HG02943 (cell line): ENCODE results near the gene PTPRE.
A peak's percentile ranks its signal among the peaks of the same experiment; 100 is the strongest.

Experiments
- ATAC-seq: cut with Tn5 transposase; IDR thresholded peaks from one replicate; pipeline ENCODE4 v1.9.1; 2021; ENCODE audit warnings: mild to moderate bottlenecking, low read depth, moderate library complexity; ENCODE audit not compliant: unreplicated experiment

The PTPRE gene, protein sequence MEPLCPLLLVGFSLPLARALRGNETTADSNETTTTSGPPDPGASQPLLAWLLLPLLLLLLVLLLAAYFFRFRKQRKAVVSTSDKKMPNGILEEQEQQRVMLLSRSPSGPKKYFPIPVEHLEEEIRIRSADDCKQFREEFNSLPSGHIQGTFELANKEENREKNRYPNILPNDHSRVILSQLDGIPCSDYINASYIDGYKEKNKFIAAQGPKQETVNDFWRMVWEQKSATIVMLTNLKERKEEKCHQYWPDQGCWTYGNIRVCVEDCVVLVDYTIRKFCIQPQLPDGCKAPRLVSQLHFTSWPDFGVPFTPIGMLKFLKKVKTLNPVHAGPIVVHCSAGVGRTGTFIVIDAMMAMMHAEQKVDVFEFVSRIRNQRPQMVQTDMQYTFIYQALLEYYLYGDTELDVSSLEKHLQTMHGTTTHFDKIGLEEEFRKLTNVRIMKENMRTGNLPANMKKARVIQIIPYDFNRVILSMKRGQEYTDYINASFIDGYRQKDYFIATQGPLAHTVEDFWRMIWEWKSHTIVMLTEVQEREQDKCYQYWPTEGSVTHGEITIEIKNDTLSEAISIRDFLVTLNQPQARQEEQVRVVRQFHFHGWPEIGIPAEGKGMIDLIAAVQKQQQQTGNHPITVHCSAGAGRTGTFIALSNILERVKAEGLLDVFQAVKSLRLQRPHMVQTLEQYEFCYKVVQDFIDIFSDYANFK

DNA sequence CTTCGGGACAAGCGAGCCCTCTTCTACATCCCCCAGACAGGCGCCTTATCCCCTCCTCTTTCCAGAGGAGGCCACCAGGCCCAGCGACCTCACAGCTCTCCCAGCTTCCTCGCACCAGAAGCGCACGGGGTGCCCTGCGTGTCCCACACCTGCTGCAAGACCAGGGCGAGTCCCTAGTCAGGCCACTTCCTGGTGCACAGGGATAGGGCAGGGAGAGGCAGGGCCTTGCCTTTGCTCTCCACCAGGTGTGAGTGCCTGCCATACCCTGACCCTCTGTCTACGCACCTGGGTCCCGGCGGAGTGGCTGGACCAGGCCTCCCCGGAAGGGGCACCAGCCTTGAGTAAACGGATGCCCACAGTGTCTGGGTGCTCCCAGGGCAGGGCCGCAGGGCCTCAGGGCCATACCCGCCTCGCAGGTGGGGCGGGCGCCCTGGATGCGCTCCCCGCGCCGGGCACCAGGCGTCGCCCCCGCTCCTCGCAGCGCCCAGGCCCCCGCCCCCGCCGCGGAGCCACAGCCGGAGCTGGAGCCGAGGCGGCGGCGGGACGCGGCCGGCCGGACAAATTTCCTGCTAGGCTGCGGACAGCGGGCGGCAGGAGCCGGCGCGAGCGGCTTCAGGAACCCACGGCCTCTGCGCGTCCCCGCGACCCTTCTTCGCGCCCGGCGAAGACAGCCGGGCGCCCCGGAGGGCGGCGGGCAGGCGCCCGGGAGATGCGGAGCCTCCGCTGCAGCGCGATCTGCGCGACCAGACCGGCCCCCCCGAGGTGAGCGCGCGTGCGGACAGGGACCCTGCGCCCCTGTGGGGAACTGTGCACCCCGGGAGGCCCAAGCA is at the start of gene PTPRE:
Gene PTPRE, plus strand, starts transcription at position 556 of the 830 bp plus-strand sequence. CDS start 133,779 bp downstream, outside the sequence.
- peak; percentile 69 for ATAC-seq

- no peak for ATAC-seq
Observed at GRCh38 chr10:127860592-127860991, 46.3 kb upstream of the PTPRE start.

GRCh38 chr10:127863231-127863825 is 43.6 kb upstream of the PTPRE start:
- no peak for ATAC-seq

DNA sequence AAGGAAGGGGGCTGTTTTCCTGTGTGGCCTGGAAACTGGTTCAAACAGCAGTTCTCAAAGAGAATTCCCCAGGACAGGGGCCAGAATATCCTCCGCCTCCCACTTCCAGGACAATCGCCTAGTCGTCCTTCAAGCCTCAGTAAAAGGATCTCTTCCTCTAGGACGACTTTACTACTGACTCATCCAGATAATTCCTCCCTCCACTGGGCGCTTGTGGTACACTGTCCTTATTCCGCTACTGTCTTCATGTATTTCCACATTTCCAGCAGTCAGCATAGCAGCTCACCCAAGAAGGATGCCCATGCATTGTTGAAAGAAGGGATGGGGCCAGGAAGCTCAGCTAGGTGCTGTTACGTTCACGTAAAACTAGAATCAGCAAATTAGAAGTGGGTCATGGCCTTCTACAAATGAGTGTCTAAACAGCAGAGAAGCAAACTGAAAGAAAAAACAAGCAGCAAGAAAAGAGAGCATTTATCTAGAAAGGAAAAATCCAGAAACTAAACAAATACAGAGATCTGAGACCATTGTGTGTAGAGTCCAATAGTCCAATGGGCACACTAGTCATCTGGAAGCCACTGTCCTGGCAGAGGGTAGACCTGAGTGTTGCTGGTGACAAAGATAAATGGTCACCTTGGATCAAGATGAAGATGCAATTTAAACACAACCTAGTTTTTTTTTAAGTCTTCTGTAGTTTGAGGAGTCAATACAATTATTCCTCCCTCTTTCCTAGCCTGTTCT is 40.5 kb upstream of the PTPRE start:
- ATAC-seq, result no peak

GRCh38 chr10:127867805-127868204 is 39.1 kb upstream of the PTPRE start:
- no peak for ATAC-seq

DNA sequence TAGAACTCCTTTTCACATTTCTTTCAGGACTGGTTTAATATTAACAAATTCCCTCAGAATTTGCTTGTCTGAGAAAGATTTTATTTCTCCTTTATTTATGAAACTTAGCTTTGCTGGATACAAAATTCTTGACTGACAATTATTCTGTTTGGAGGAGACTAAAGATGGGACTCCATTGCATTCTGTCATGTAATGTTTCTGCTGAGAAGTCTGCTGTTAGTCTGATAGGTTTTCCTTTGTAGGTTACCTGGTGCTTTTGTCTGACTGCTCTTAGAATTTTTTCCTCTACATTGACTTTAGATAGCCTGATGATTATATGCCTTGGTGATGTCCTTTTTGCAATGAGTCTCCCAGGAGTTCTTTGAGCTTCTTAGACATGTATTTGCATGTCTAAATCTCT is 37.6 kb upstream of the PTPRE start:
- no peak for ATAC-seq

DNA sequence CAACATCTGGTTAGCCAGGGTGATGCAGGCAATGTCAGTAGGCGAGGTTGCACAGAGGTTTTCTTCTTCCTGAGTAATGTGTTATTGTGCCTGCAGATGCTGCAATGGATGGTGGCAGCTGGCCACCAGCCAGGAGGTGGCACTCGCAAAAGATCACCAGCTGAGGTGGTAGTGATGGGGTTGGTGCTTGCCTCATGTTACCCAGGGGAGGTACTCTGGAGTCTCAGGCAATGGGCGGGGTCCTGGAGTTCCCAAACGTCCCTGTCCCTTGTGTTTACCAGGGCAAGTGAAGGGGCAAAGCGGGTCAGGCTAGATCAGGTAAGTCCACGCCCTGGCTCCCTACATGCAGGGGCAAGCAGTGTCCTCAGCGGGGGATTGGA is 35.3 kb upstream of the PTPRE start:
- ATAC-seq, result no peak

GRCh38 chr10:127872011-127872761 is 34.7 kb upstream of the PTPRE start:
- no peak for ATAC-seq

DNA sequence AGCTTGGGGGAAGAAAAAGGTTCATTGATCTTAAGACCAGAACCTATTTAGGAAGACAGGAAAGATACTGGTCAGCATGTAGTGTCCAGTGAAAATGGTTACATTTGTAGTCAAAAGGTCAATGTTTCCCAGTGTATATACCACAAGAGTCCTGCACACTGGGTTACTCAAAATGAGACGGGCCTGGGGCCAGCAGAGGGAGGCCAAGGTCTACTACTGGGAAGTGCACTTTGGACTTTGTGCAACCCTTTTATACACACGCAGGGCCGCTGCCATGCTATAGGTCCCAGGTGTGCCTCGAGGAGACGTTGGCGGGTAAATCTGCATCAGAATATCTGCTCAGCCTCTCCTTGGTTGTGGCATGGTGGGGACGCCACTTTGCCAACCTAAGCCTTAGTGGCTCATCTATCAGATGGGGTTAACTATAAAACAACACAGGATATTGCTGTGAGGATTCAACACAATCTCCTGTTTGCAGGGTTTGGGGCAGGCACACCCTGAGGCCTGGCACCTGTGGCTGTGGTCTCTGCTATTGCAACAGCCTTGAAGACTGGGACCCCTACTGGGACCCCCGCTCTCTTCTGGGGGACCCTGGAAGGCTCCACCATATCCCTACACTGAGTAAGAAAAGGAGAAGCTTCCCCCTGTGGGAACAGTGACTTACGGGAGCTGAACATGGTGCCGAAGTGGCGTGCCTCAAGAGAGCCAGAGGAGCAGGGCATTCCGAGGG is 33.9 kb upstream of the PTPRE start:
- no peak for ATAC-seq

GRCh38 chr10:127873901-127874470 is 32.9 kb upstream of the PTPRE start:
- no peak for ATAC-seq

DNA sequence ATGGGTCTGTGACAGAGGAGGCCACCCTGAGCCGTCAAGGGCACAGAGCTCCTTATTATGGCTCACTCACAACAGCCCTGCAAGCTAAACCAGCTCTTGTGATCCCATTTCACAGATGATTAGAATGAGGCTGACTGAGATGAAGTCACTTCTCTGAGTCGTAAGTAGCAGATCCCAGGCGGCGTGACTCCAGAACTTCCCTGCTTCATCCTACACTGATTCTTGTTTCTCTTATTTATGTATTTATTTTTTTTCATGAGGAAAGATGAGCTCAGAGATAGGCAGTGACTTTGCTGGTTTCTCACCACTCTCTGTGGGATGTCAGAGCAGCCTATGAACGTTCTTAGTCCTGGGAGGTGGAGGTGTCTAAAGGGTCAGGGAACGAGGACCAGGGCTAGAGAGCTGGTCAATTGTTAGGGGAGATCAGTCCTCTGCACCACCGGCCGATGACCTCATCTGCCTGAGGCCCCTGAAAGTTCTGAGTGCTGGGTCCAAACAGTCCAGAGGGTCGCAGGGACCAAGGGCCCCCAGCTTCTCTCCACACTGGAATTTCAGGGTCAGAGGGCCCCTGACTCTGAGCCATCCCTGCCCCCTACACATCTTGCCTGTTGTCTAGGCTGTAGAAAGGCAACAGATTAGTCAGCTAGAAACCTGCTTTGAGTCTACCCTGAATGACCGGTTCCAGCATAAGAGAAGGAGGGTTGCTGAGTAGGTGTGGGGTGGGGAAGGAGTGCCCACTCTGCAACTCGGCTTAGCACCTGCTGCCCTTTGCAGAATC is 32.0 kb upstream of the PTPRE start:
- ATAC-seq, result no peak

DNA sequence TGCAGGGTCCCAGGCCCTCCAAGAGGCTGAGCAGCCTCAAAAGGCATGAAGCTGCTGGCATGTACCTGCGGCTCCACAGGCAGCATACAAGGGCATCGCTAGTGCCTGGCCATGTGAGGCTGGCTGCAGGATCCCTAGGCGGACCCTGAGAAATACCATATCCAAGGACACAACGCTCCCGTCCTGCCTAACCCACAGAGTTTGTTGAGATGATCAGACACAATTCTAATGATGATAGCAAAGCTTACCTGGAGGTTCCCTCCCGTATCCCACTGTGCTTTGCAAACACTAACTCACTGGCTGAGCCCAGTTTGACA is 31.5 kb upstream of the PTPRE start:
- no peak for ATAC-seq

DNA sequence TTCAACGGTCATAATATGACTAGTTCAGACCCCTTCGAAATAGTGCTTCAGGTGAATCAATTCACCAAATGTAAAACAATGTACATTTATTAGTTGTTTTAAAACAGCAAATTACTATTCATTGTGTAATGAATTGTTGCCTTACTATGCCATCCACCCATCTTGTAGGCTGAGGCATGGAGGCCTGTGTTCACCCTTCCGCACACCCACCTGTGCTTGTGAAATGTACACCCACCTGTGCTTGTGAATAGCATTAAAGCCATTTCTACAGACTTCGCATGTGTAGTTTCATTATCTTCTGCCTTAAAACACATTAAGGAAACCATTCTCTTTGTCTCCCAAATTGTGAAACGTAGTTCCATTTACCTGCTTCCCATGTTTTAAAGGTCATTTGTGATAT is 31.0 kb upstream of the PTPRE start:
- no peak for ATAC-seq

DNA sequence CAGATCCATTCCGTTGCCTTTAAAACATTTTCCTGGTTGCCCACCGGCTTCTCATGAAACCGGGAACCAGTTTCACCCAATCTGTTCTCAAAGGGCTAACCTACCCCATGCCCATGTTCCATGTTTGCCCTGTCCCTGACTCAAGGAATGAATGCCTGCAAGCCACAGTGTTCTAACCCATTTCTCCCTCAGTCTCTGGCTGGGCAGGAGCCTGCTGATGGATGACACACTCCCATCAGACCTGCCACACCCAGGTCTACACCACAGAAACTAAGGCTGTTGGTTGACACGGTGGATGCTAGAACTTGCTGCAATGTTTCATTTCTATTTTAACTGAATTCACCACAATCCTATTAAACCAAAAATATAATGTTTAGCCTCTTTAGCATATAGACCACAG is 29.8 kb upstream of the PTPRE start:
- no peak for ATAC-seq

GRCh38 chr10:127877699-127878098 is 29.2 kb upstream of the PTPRE start:
- no peak for ATAC-seq

DNA sequence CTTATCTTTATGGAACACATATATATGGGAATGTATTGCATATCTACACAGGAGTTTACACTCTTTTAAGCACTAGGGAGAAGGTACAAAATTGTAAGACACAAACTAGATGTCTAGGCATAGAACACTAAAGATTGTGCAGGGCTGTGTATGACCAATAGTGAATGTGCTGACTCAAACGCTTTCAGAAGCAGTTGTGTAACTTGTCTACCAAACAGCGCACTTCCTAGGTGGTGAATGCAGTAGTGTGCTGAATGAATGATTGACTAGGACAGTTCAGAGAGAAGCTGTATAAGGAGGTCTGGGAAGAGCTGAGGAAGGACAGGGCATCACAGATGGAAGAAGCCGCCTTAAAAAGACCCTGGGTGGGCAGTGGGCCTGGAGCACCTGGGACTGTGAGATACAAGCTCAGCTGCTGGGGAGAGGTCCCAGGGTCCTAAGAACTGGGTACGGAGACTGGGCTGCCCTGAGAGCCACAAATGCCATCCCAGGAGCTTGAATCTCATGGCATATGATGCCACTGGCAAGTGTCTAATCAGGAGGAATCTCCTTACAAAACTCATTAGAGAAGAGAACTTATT is 28.3 kb upstream of the PTPRE start:
- no peak for ATAC-seq

- no peak for ATAC-seq
Observed at GRCh38 chr10:127880557-127880956, 26.3 kb upstream of the PTPRE start.
